HL-60/S4 treated with retinoic acid at 250 ng/mL for 4 days and 3 days (cell line): ENCODE measurements around the gene C19orf81.

Experiments
- in situ Hi-C: fragments of 300-500 bp; cut with MboI; formaldehyde crosslinking; loops from 2 replicates; pipeline ENCODE4 v1.7.0; 2022; ENCODE audit warnings: low sequenced_read_pairs

C19orf81 gene

DNA sequence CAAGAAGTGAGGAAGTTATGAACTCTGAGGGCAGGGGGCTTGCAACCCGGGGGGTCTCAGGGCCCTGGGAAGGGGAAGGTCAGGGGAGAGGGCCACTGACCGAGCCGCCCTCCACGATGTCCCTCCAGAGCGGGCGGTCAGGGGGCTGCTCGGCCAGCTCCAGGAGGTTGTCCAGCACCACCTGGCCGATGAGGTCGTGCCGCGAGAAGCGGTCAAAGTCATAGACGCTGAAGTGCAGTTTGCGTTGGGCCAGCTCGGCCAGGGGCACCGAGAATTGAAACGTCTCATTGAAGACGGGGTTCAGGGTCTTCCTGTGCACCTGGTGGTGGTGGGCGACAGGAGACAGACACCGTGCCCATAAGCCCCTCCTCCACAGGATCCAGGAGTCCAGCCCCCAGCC is 20.1 kb upstream of the C19orf81 start:
- in situ Hi-C loops = no loop called here

DNA sequence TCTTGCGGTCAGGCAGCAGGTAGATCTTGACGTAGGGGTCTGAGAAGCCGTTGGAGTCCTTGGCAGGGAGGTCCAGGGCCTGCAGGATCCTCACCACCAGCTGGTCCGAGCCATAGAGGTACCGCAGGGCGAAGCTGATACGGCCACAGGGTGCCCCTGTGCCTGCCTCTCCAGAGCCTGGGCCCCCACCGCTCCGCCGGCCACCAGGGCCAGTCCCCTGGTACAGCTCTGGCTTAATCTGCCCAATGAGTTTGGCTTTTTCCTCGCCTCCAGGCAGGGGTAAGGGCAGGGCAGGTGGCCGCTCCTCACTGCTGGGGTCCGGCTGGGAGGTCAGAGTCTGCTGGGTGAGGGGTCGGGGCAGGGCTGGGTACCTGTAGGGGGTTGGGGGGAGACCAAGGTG is 19.4 kb upstream of the C19orf81 start:
- in situ Hi-C loops = no loop called here

DNA sequence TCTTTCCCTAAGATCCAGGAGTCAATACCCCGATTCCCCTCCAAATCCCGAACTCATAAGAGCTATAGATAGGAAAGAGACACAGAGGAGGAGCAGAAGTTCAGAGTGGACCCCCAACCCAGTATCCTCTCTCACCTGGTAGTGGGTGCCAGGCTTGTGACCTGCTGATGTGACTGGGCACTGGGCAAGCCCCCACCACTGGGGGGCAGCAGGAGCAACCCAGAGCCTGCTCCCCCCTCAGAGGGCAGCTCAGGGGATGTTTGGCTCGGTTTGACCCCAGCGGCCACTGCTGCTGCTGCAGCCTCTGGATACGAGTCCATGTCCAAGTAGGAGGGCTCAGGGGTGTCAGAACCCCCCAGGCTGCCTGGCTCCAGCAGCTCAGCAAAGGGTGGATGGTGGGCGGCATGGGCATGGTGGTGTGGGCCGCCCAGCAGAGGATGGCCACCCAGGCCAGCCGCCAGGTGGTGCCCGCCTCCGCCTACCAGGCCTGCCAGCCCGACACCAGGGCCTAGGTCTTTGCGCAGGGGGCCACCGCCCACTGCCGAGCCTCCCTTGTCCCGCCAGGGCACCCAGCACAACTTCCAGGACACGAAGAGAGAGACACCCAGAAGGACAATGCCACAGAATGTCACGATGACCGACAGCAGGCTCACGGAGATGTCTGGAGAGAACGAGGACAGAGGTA is 17.0 kb upstream of the C19orf81 start:
- in situ Hi-C loops = no loop called here

- in situ Hi-C loops = no loop called here
Observed at GRCh38 chr19:50633359-50633758, 15.9 kb upstream of the C19orf81 start.

DNA sequence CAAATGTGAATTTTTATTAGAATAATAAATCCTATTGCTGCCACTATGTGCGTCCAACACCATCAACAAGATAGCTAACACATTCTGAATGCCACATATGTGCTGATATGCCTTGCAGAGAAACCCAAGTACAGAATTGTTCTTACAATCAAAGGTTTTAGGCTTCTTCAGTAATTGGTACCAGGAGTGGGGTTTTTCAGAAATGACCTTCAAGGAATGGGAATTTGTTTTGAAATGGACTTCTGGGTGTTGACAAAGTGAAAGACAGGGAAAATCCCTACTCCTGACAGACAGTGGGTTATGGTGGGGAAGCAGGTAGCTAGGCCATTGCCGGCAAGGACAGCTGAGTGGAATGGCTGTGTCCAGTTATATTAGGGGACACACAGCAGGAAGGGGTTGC is 15.3 kb upstream of the C19orf81 start:
- in situ Hi-C loops = no loop called here

DNA sequence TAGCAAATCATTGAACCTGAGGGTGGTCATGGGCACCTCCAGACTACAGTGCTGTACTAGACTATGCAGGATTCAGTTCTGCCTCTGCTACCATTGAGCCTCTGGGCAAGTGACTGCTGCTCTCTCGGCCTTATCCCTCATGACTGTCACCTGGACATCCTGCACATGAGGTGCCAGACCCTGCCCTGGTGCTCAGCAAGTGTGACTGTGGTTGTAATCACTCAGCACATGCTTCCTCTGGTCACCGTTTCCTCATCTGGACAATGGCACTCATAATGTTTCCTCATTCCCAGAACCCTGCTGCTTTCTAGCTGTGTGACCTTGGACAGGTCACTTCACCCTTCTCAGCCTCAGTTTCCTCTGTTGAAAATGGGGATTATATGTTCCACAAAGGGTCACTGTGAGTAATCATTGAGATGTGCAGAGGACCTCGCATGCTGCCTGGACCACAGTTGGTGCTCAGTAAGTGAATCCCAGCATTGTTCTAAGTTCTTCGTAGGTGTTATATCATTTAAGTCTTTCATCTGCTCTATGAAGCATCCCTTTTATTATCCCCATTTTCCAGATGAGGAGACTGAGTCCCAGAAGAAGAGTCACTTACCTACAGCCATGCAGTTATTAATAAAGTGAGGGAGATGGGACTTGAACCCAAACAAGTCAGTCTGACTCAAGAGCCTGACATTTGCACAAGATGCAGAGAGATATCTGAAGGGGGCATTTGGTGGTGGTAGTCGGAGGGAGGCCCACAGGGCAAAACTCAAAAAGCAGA is 12.7 kb upstream of the C19orf81 start:
- in situ Hi-C loops = no loop called here

DNA sequence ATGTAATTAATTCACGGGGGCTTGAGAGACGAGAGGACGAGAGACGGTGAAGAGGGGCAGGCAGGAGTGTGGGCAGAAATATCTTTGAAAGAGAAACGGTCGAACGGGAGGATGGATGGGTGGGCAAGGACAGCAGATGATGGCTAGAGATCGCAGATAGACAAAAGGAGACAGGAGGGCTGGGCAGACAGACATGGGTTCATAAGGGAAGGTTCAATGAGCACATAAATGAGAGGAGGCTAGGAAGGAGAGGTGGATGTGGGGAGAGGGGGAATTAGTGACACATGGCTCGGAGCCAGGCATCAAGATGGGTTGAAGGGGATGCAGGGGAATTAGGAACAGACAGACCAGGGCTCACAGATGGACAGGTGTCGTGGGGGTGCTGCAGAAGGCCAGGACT is 10.6 kb upstream of the C19orf81 start:
- in situ Hi-C loops = no loop called here

- in situ Hi-C loops = no loop called here
Observed at GRCh38 chr19:50639121-50640112, 9.8 kb upstream of the C19orf81 start, which contains the start of gene SYT3. SYT3 (minus strand) TSS chr19:50639881; CDS start chr19:50637411, 2,470 bp downstream.

GRCh38 chr19:50640368-50640767 is 8.9 kb upstream of the C19orf81 start:
- in situ Hi-C loops = no loop called here

- in situ Hi-C loops = no loop called here
Observed at GRCh38 chr19:50644315-50644915, 4.8 kb upstream of the C19orf81 start.

- in situ Hi-C loops = no loop called here
Observed at GRCh38 chr19:50645107-50645506, 4.1 kb upstream of the C19orf81 start.

- in situ Hi-C loops = no loop called here
Observed at GRCh38 chr19:50646074-50646807, 3.0 kb upstream of the C19orf81 start.

GRCh38 chr19:50647879-50648615 is 1.2 kb upstream of the C19orf81 start:
- in situ Hi-C loops = no loop called here

GRCh38 chr19:50648659-50649058 is 586 bp upstream of the C19orf81 start:
- in situ Hi-C loops = no loop called here

GRCh38 chr19:50651174-50651573 is 1.9 kb downstream of the C19orf81 start:
- in situ Hi-C loops = no loop called here

DNA sequence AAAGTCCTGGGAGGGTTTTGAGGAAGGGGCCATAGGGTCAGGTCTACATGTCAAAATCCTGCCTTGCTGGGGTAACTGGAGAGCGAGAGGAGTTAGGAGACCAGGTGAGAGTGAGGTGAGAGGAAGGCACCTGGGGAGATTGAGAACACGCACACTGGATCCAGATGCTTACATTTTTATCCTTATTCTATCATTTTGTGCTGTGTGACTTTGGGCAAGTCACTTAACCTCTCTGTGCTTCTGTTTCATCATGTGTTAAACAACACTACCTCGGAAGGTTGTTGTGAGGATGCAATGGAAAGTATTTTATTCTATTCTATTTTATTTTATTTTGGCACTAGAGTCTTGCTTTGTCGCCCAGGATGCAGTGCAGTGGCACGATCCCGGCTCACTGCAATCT is 3.5 kb downstream of the C19orf81 start:
- in situ Hi-C loops = no loop called here

- in situ Hi-C loops = no loop called here
Observed at GRCh38 chr19:50654882-50655281, 5.6 kb downstream of the C19orf81 start.

GRCh38 chr19:50657222-50657669 is 8.0 kb downstream of the C19orf81 start:
- in situ Hi-C loops = no loop called here

- in situ Hi-C loops = no loop called here
Observed at GRCh38 chr19:50657712-50658440, 8.6 kb downstream of the C19orf81 start.
